Measurements from ENCODE around the gene ANKRD42. TPM values are rescaled to one million over a fixed set of nuclear protein-coding genes. Genes with fewer than 3 reads are reported as not detected.

ANKRD42 gene
- total and polyA plus RNA-seq, 8 donors: 10.2 to 17.2 (median 13.4) TPM

- DNase-seq: peak in 1 of 4 donors; percentile 11
- no peak for TF ChIP-seq CTCF (IDR thresholded peaks at IDR 0.05)
- intact Hi-C loops (cut with DNase I): no loop called here
These were observed 91.7 kb downstream of the ANKRD42 start for GRCh38 chr11:83285151-83285770.

DNA sequence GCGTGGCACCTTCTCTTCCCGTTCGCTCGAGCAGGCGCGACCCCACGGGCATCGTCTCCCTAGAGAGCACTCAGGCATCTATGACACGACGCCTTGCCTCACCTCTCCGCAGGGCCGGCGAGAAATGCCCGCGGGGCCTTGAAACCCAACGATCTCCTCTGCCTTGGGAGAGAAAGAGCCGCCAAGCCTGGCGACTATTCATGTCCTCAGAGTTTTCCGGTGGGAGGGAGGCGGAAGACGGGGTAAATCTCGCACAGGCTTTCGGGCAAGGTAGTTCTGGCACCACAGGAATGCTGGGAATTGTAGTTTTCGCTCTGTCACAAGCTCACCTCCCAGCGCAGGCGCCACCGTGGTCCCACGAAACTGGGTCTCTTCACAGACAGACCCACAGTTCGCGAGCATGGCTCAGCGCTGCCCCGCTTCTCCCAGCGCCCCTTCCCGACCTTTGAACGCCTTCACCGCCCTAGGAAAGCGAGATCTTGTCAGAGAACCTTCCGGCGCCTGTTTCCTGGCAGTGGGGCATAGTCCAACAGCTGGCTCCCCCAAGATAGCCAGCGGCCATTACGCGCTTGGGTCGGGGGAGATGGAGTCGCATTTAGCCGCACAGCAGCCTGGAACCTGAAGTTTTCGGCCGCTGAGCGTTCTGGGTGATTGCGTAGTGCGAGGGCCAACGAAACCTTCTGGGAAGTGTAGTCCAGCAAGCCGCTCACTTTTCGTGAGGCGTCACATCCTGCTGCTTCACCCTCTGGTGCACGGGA, 92.4 kb downstream of the ANKRD42 start, which contains the start of gene CCDC90B:
Gene CCDC90B (minus strand): TSS at position 597 of the 758 bp plus-strand sequence. CDS start 395 bp downstream, at position 202.
- H3K36me3 ChIP-seq: peaks cover 0 to 6% of the 10 kb centered on the region in 2 donors
- H3K9me3 ChIP-seq: no peaks in the 10 kb centered on the region
- TF ChIP-seq CTCF (IDR thresholded peaks at IDR 0.05): no peak
- H3K27ac ChIP-seq: peak within 1 kb of the TSS; percentile 97 to 99
- ATAC-seq (peak; percentile 97), DNase-seq (peak; percentile 94 to 99 (median 98))
- no peaks in the 10 kb centered on the region for H3K27me3 ChIP-seq
- intact Hi-C loops (cut with DNase I): no loop called here
- peaks cover 15 to 40% of the 10 kb centered on the region in 2 donors for H3K4me1 ChIP-seq
- H3K4me3 ChIP-seq: peak within 1 kb of the TSS; percentile 93 to 94

More at GRCh38 chr11:83285151-83285770, 91.7 kb downstream of the ANKRD42 start:
- Histone ChIP-seq H3K4me1 (peaks cover 15 to 40% of the 10 kb centered on the region in 2 donors), H3K4me3 (peak overlapping the region; percentile 93 to 94), H3K36me3 (peaks cover 0 to 6% of the 10 kb centered on the region in 2 donors), H3K27ac (peak overlapping the region; percentile 97 to 99), H3K9me3 (no peaks in the 10 kb centered on the region), H3K27me3 (no peaks in the 10 kb centered on the region)
- peak; percentile 68 for ATAC-seq

- intact Hi-C loops (cut with DNase I): no loop called here
These were observed 94.1 kb downstream of the ANKRD42 start for GRCh38 chr11:83287631-83288030.

DNA sequence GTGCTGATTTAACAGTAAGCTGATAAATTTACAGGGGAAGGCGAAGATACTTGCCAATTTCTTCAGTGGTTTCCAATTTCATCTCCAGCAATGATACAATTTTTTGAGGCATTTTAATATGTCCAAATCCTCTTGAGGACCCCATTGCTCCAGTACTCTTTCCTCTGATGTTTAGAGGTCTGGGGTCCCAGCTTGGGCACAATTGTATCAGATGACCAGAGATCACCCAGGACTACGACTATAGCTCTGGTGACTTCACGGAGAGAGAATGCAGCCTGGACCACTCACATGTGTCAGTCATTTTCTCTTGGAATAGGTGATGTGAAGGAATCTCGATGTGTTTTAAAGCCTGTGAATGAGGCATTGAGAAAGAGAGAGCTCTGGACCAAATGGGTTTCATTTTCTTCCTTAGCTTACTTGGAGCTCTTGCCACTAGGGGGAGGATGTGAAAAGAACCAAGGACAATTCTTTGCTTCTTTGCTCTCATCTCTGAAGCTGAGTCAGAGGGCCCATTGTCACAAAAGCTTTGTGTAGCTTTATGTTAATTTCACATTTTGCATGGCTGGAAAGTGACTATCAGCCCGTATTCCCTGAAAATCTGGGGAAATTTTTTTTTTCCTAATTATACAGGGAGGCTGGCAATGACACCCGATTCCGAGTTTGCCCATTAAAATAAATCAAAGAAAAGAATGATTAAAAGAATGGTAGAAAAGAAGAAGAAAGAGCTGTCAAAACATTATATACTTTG, 99.4 kb downstream of the ANKRD42 start:
- no peaks in the 10 kb centered on the region for H3K36me3 ChIP-seq

More at GRCh38 chr11:83287631-83288030, 94.1 kb downstream of the ANKRD42 start:
- no peak overlapping the region for H3K27ac ChIP-seq
- DNase-seq: no peak
- no peak for TF ChIP-seq CTCF (IDR thresholded peaks at IDR 0.05)
- peaks cover 15 to 32% of the 10 kb centered on the region in 2 donors for H3K4me1 ChIP-seq
- ATAC-seq: no peak
- H3K27me3 ChIP-seq: no peaks in the 10 kb centered on the region
- peaks cover 0 to 6% of the 10 kb centered on the region in 2 donors for H3K36me3 ChIP-seq
- no peaks in the 10 kb centered on the region for H3K9me3 ChIP-seq
- no peak overlapping the region for H3K4me3 ChIP-seq

More for the DNA sequence above, 99.4 kb downstream of the ANKRD42 start:
- peak; percentile 67 to 74 for TF ChIP-seq CTCF (IDR thresholded peaks at IDR 0.05)
- H3K4me1 ChIP-seq: peaks cover 0 to 7% of the 10 kb centered on the region in 2 donors
- no peaks in the 10 kb centered on the region for H3K9me3 ChIP-seq
- no peak overlapping the region for H3K27ac ChIP-seq
- DNase-seq: peak in 2 of 4 donors; percentile 46 to 76
- no peaks in the 10 kb centered on the region for H3K27me3 ChIP-seq
- intact Hi-C loops (cut with DNase I): loop anchor here in 1 of 2 donors (10.0 kb wide), 2 partner anchors 432 to 522 kb away; no protein-coding TSS in a partner anchor
- peak; percentile 85 for ATAC-seq
- H3K4me3 ChIP-seq: no peak overlapping the region
